ENCODE measurements around the gene UBQLN3.

GRCh38 chr11:5556596-5557188 lies 46.9 kb upstream of the UBQLN3 start:
- TF ChIP-seq, protein P1, sequence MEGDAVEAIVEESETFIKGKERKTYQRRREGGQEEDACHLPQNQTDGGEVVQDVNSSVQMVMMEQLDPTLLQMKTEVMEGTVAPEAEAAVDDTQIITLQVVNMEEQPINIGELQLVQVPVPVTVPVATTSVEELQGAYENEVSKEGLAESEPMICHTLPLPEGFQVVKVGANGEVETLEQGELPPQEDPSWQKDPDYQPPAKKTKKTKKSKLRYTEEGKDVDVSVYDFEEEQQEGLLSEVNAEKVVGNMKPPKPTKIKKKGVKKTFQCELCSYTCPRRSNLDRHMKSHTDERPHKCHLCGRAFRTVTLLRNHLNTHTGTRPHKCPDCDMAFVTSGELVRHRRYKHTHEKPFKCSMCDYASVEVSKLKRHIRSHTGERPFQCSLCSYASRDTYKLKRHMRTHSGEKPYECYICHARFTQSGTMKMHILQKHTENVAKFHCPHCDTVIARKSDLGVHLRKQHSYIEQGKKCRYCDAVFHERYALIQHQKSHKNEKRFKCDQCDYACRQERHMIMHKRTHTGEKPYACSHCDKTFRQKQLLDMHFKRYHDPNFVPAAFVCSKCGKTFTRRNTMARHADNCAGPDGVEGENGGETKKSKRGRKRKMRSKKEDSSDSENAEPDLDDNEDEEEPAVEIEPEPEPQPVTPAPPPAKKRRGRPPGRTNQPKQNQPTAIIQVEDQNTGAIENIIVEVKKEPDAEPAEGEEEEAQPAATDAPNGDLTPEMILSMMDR (tag by site-specific recombination; IDR thresholded peaks at IDR 0.05) = no peak
- TF ChIP-seq ZNF398 (tag by site-specific recombination; IDR thresholded peaks at IDR 0.05) = no peak
- TF ChIP-seq REST (tag by site-specific recombination; IDR thresholded peaks at IDR 0.05) = no peak
- no peak for TF ChIP-seq ZNF341 (tag by site-specific recombination; IDR thresholded peaks at IDR 0.05; ENCODE audit: low read depth)
- TF ChIP-seq ZNF416 (tag by site-specific recombination; IDR thresholded peaks at IDR 0.05) = no peak
- TF ChIP-seq ZNF707 (tag by site-specific recombination; IDR thresholded peaks at IDR 0.05) = no peak
- no peak for TF ChIP-seq ZNF121 (tag by site-specific recombination; IDR thresholded peaks at IDR 0.05)
- TF ChIP-seq PBX3 (CRISPR knock-in tag; IDR thresholded peaks at IDR 0.05) = no peak
- TF ChIP-seq ZNF211 (tag by site-specific recombination; IDR thresholded peaks at IDR 0.05; ENCODE audit: low read depth) = no peak

Measured in HEK293 (cell line).